OCI-LY3 (cell line): ENCODE data around the gene TXNDC5.

Experiments
- H2AFZ ChIP-seq: fragments of 200-600, 300-600 bp; shearing (Covaris generic); 2 replicates; pipeline ENCODE4 v1.6.0; 2014; ENCODE audit warnings: antibody characterized with exemption, low read depth, low read length
- H3K27ac ChIP-seq: fragments of 200-600, 300-600 bp; sonication (generic); 2 replicates; pipeline ENCODE4 v1.5.1; 2014; ENCODE audit warnings: mild to moderate bottlenecking, low read length, moderate library complexity, mixed read lengths
- H3K27me3 ChIP-seq: fragments of 200-600, 300-600 bp; sonication (generic); 2 replicates; pipeline ENCODE4 v1.6.1; 2014; ENCODE audit warnings: low read depth, low read length, mixed read lengths
- H3K36me3 ChIP-seq: fragments of 200-600, 300-600 bp; sonication (generic); replicated peaks from 2 replicates; pipeline ENCODE3; 2014; ENCODE audit warnings: low read depth, low read length, mixed read lengths
- H3K4me1 ChIP-seq: fragments of 300-600, 200-600 bp; sonication (generic); 2 replicates; pipeline ENCODE4 v1.6.1; 2014; ENCODE audit warnings: low read length, mixed read lengths
- H3K4me2 ChIP-seq: fragments of 200-600, 300-600 bp; sonication (generic); 2 replicates; pipeline ENCODE4 v1.6.1; 2014; ENCODE audit warnings: low read length, mixed read lengths
- H3K4me3 ChIP-seq: fragments of 300-600, 200-600 bp; sonication (generic); 2 replicates; pipeline ENCODE4 v1.5.1; 2014; ENCODE audit warnings: antibody characterized with exemption, mild to moderate bottlenecking, low read length, moderate library complexity
- H3K79me2 ChIP-seq: fragments of 300-600, 200-600 bp; shearing (Covaris generic); 2 replicates; pipeline ENCODE4 v1.6.1; 2014; ENCODE audit warnings: mild to moderate bottlenecking, low read length, mixed read lengths
- H3K9ac ChIP-seq: fragments of 300-600, 200-600 bp; shearing (Covaris generic); 2 replicates; pipeline ENCODE4 v1.6.0; 2014; ENCODE audit warnings: mild to moderate bottlenecking, low read length, moderate library complexity
- H3K9me3 ChIP-seq: fragments of 200-600, 300-600 bp; shearing (Covaris generic); 2 replicates; pipeline ENCODE4 v1.6.1; 2014; ENCODE audit warnings: low read length, mixed read lengths; ENCODE audit not compliant: insufficient read depth
- H4K20me1 ChIP-seq: fragments of 200-600, 300-600 bp; sonication (generic); 2 replicates; pipeline ENCODE4 v1.6.1; 2016; ENCODE audit warnings: low read length, mixed read lengths; ENCODE audit not compliant: insufficient read depth
- CTCF ChIP-seq: fragments of 200-600, 300-600 bp; sonication (generic); IDR thresholded peaks from 2 replicates; pipeline ENCODE4 v1.5.1; 2014; ENCODE audit warnings: antibody characterized with exemption, low read length, low read depth
- EZH2phosphoT487 ChIP-seq: fragments of 200-600 bp; shearing (Covaris generic); IDR thresholded peaks from 2 replicates; pipeline ENCODE4 v1.6.1; 2018; ENCODE audit warnings: antibody characterized with exemption, mixed run types, low read depth

The TXNDC5 gene

GRCh38 chr6:7924867-7925266 lies 14.3 kb upstream of the TXNDC5 start:
- no peak overlapping the region for H3K4me2 ChIP-seq
- H3K27ac ChIP-seq, result no peak overlapping the region
- no peaks in the 10 kb centered on the region for H3K4me1 ChIP-seq
- H2AFZ ChIP-seq, result no peak overlapping the region
- no peaks in the 10 kb centered on the region for H4K20me1 ChIP-seq
- H3K79me2 ChIP-seq, result no peaks in the 10 kb centered on the region
- no peaks in the 10 kb centered on the region for H3K36me3 ChIP-seq
- TF ChIP-seq CTCF (no peak), EZH2phosphoT487 (no peak)
- H3K9ac ChIP-seq, result no peak overlapping the region
- H3K4me3 ChIP-seq, result no peak overlapping the region
- H3K27me3 ChIP-seq, result no peaks in the 10 kb centered on the region
- no peaks in the 10 kb centered on the region for H3K9me3 ChIP-seq

GRCh38 chr6:7922596-7922995 lies 12.0 kb upstream of the TXNDC5 start:
- H3K4me2 ChIP-seq, result no peak overlapping the region
- H3K9me3 ChIP-seq, result no peaks in the 10 kb centered on the region
- H3K4me1 ChIP-seq, result no peaks in the 10 kb centered on the region
- H3K36me3 ChIP-seq, result no peaks in the 10 kb centered on the region
- H3K27ac ChIP-seq, result no peak overlapping the region
- H4K20me1 ChIP-seq, result no peaks in the 10 kb centered on the region
- H3K27me3 ChIP-seq, result no peaks in the 10 kb centered on the region
- H3K9ac ChIP-seq, result no peak overlapping the region
- TF ChIP-seq EZH2phosphoT487 (no peak), CTCF (no peak)
- no peak overlapping the region for H3K4me3 ChIP-seq
- H3K79me2 ChIP-seq, result no peaks in the 10 kb centered on the region
- no peak overlapping the region for H2AFZ ChIP-seq

GRCh38 chr6:7921632-7922092 lies 11.1 kb upstream of the TXNDC5 start:
- TF ChIP-seq CTCF (no peak), EZH2phosphoT487 (no peak)
- Histone ChIP-seq H3K27me3 (no peaks in the 10 kb centered on the region), H3K9ac (no peak overlapping the region), H3K79me2 (no peaks in the 10 kb centered on the region), H3K4me2 (no peak overlapping the region), H3K27ac (no peak overlapping the region), H4K20me1 (no peaks in the 10 kb centered on the region), H3K4me1 (peaks cover 8% of the 10 kb centered on the region), H3K4me3 (no peak overlapping the region), H3K36me3 (no peaks in the 10 kb centered on the region), H3K9me3 (no peaks in the 10 kb centered on the region), H2AFZ (no peak overlapping the region)

- Histone ChIP-seq H3K4me2 (no peak overlapping the region), H3K27me3 (no peaks in the 10 kb centered on the region), H4K20me1 (no peaks in the 10 kb centered on the region), H3K27ac (no peak overlapping the region), H2AFZ (no peak overlapping the region), H3K4me1 (peaks cover 9% of the 10 kb centered on the region), H3K9me3 (no peaks in the 10 kb centered on the region), H3K36me3 (no peaks in the 10 kb centered on the region), H3K79me2 (no peaks in the 10 kb centered on the region), H3K4me3 (no peak overlapping the region), H3K9ac (no peak overlapping the region)
- TF ChIP-seq EZH2phosphoT487 (no peak), CTCF (no peak)
Measured at GRCh38 chr6:7921046-7921445, 10.5 kb upstream of the TXNDC5 start.
